Measurements from ENCODE around the gene ATP2A3. TPM values are rescaled to one million over a fixed set of nuclear protein-coding genes. Genes with fewer than 3 reads are reported as not detected.

ATP2A3 gene
- total RNA-seq, 1 experiment from 2014 or later = 13.3 TPM

DNA sequence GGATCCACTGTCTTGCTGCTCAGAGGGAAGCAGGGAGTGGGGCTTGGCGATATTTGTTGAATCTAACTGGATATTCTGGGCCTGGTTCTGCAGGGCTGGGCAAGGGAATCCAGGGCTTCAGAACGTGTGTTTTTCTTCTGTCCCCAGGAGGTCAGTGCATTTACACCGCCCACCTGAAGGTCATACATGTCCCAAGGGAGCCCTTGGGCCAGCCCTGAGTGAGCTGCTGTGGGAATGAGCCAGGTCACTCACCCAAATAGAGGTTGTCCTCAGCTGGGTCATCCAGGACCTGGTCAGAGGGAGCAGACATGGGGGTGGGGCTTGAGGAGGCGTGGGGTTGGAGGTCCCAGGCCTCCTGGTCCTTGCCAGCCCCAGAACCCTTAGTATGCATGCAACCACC, 82.0 kb downstream of the ATP2A3 start:
- Histone ChIP-seq H3K79me1 (ENCODE audit: insufficient read depth, low read depth, low read length, poor library complexity, severe bottlenecking) (no peaks in the 10 kb centered on the region), H3K23me2 (ENCODE audit: insufficient read length, low read depth, low read length, poor library complexity, severe bottlenecking) (no peaks in the 10 kb centered on the region), H2BK12ac (ENCODE audit: insufficient read length, low read depth, low read length) (no peak overlapping the region), H3K4ac (ENCODE audit: low read depth, low read length) (no peak overlapping the region), H3K9me3 (ENCODE audit: control insufficient read depth, low read depth, low read length) (no peaks in the 10 kb centered on the region), H2BK20ac (ENCODE audit: low read depth, low read length, poor library complexity, severe bottlenecking) (no peak overlapping the region), H3K9ac (ENCODE audit: extremely low read depth, insufficient read length, low read length) (no peak overlapping the region), H3K79me2 (ENCODE audit: insufficient read depth, low read length) (no peaks in the 10 kb centered on the region), H3K27ac (ENCODE audit: insufficient read length, low read depth, low read length) (no peak overlapping the region), H2BK120ac (ENCODE audit: low read depth, low read length, poor library complexity, severe bottlenecking) (no peak overlapping the region), H3K4me1 (ENCODE audit: insufficient read depth, low read length) (no peaks in the 10 kb centered on the region), H3K4me2 (ENCODE audit: insufficient read depth, insufficient read length, low read length) (no peak overlapping the region), H3T11ph (ENCODE audit: low read length) (no peak overlapping the region), H2BK15ac (ENCODE audit: low read depth, low read length) (no peak overlapping the region), H4K20me1 (ENCODE audit: control insufficient read depth, insufficient read depth, insufficient read length) (no peaks in the 10 kb centered on the region), H4K8ac (replicated peaks; ENCODE audit: insufficient read length, low read depth, low read length) (no peak overlapping the region), H2BK5ac (ENCODE audit: insufficient read length, low read length) (no peak overlapping the region), H3K14ac (ENCODE audit: insufficient read depth, low read length) (no peak overlapping the region), H2AFZ (ENCODE audit: low read length) (no peak overlapping the region), H2AK5ac (ENCODE audit: insufficient read length, low read length) (no peak overlapping the region), H3K23ac (ENCODE audit: insufficient read length, low read depth, low read length) (no peak overlapping the region), H3K56ac (ENCODE audit: insufficient read length, low read depth, low read length) (no peak overlapping the region), H3K27me3 (ENCODE audit: insufficient read depth, low read length) (no peaks in the 10 kb centered on the region), H4K91ac (ENCODE audit: insufficient read length, low read depth, low read length) (no peak overlapping the region), H4K5ac (ENCODE audit: insufficient read length, low read depth, low read length) (no peak overlapping the region), H3K18ac (ENCODE audit: insufficient read length, low read depth, low read length) (no peak overlapping the region)
- Mint-ChIP-seq H3K4me3 (no peak overlapping the region), H3K9me3 (no peaks in the 10 kb centered on the region), H3K4me1 (peaks cover 6 to 19% of the 10 kb centered on the region in 2 experiments; a peak in 3 of 4 replicates), H3K27me3 (ENCODE audit: low read depth) (0 out of 2 replicates have a peak, but pooled peaks cover 2% of the 10 kb centered on the region), H3K36me3 (ENCODE audit: insufficient read depth in 1 of 3, low read depth in 3 of 3) (peaks cover 0 to 8% (median 1%) of the 10 kb centered on the region in 3 experiments; a peak in 5 of 7 replicates), H3K27ac (peak overlapping the region in 1 of 3 experiments; percentile 40; a peak in 1 of 7 replicates)
- no CpG with 5 or more reads among the region's 4 CpGs for WGBS (ENCODE audit: extremely low coverage, insufficient read length, low lambda C conversion rate)
- TF ChIP-seq, protein P1, sequence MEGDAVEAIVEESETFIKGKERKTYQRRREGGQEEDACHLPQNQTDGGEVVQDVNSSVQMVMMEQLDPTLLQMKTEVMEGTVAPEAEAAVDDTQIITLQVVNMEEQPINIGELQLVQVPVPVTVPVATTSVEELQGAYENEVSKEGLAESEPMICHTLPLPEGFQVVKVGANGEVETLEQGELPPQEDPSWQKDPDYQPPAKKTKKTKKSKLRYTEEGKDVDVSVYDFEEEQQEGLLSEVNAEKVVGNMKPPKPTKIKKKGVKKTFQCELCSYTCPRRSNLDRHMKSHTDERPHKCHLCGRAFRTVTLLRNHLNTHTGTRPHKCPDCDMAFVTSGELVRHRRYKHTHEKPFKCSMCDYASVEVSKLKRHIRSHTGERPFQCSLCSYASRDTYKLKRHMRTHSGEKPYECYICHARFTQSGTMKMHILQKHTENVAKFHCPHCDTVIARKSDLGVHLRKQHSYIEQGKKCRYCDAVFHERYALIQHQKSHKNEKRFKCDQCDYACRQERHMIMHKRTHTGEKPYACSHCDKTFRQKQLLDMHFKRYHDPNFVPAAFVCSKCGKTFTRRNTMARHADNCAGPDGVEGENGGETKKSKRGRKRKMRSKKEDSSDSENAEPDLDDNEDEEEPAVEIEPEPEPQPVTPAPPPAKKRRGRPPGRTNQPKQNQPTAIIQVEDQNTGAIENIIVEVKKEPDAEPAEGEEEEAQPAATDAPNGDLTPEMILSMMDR (conservative IDR thresholded peaks at IDR 0.05) = no peak
- no peak for DNase-seq

Data from H9 (cell line).